ENCODE measurements around the gene MCM3.

Gene MCM3

DNA sequence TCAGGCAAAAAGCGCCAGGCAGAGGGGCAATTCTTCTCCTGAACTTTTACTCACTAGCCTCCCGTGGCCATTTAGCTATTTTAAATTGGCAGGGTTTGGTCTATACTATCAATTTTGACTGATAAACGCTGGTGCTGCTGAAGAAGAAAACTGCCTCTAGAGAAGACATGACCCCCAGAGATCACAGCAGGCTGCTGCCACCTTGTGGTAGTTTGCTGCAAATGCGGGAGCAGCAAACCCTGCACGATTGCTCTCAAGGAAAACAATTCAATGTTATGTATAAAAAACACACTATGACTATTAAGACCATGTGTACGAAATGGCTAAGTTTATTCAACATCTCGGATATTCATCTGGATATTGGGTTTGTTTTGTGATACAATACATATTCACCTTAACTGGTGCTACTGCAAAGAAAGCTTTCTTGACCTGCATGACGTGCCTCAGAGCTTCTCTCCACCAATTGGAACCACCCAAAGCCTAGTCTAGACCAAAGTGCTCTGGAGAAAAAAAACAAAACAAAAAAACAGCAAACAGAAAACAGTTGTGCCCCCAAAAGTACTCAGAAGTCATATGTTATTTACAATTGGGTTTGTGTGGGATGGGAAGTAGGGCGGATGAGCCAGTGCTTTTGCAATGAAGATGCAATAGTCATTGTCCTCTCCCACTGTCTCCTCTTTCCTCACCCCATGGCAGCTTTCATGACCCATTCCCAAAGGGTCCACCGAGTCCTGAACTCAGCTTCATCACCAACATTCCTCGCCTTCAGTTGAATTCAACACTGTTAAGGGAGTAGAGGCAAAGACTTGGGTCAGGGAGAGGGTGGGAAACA is 20.6 kb downstream of the MCM3 start:
- Histone ChIP-seq H4K20me1 (peaks cover 0 to 60% (median 14%) of the 10 kb centered on the region in 11 experiments; a peak in 13 of 22 replicates), H3K9ac (no peak overlapping the region), H3K27ac (0 out of 22 replicates have a peak overlapping the region, but pooled peaks of 1 of the 11 experiments have one; percentile 16)

DNA sequence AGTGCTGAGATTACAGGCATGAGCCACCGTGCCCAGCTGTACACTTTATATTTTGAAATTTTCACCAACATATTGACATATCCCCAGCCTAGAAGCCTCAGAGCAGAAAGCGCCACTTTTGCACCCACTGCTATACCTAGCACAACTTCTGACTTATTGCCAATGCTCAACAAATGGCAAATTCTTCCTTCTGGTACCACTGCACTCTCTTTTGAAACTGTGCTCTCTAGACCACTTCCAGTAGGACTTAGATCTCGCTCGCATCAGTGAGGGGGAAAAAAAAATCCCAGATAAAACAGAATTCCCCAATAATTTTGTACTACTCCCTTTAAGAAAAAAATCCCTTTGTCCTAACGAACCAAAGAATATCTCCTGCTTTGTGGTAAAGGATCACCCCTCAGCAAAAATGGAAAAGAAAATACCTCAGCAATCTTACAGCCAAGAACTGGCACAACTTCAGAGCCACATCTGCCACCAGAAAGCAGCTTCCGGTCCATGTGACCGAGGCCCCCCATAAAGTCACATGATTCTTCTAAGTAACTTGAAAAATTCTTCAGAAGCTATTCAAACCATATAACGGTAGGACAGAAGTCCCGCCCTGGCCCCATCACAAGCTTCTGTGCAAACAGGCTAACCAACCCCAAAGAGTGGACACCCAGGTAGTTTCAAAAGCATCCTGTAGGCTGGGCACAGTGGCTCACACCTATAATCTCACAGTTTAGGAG is 21.8 kb downstream of the MCM3 start:
- Histone ChIP-seq H3K27me3 (no peaks in the 10 kb centered on the region), H3K4me1 (peaks cover 0 to 11% (median 0%) of the 10 kb centered on the region in 10 experiments; a peak in 3 of 20 replicates), H3K36me3 (peaks cover 51 to 79% (median 75%) of the 10 kb centered on the region in 11 experiments), H3K4me3 (no peak overlapping the region), H3K27ac (peak overlapping the region in 1 of 11 experiments; percentile 16; a peak in 1 of 22 replicates), H4K20me1 (peaks cover 0 to 48% (median 14%) of the 10 kb centered on the region in 11 experiments; a peak in 13 of 22 replicates), H3K9me3 (replicated peaks in 1 of 11) (no peaks in the 10 kb centered on the region), H3K9ac (peak overlapping the region in 1 of 11 experiments; percentile 24; a peak in 1 of 22 replicates), H3K4me2 (peak overlapping the region in 1 of 11 experiments; percentile 10; a peak in 1 of 22 replicates)
- TF ChIP-seq Cebpa-rat (IDR thresholded peaks at IDR 0.05) = no peak

More for the DNA sequence above, 20.6 kb downstream of the MCM3 start:
- H3K9me3 ChIP-seq (replicated peaks in 1 of 11) = no peaks in the 10 kb centered on the region
- H3K4me2 ChIP-seq = peak overlapping the region in 1 of 11 experiments; percentile 10; a peak in 1 of 22 replicates
- no peaks in the 10 kb centered on the region for H3K27me3 ChIP-seq
- H3K4me3 ChIP-seq = no peak overlapping the region
- H3K4me1 ChIP-seq = peaks cover 0 to 11% (median 0%) of the 10 kb centered on the region in 10 experiments; a peak in 3 of 20 replicates
- TF ChIP-seq Cebpa-rat (IDR thresholded peaks at IDR 0.05) = no peak
- H3K36me3 ChIP-seq = peaks cover 62 to 90% (median 86%) of the 10 kb centered on the region in 11 experiments

DNA sequence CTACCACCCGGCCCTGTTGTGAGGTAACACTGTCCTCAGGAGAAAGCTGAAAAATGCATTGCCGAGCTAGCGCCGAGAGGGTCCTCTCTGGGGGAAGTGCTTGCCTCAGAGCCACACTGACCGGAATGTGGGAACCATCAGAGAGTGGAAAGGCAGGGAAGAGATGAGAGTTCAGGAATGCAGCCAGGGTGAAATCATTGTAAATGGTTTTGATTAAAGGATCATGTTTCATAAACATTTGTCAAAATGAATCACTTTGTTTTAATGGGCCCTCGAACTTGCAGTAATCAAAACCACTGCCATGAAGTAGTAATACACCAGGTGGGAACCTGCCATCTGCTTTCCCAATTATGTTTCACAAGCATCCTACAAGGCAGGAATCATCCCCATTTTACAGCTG is 23.3 kb downstream of the MCM3 start:
- TF ChIP-seq Cebpa-rat (IDR thresholded peaks at IDR 0.05) = no peak
- H3K4me3 ChIP-seq = no peak overlapping the region
- no peaks in the 10 kb centered on the region for H3K27me3 ChIP-seq
- no peak overlapping the region for H3K27ac ChIP-seq
- peaks cover 37 to 63% (median 60%) of the 10 kb centered on the region in 11 experiments for H3K36me3 ChIP-seq
- peaks cover 0 to 11% (median 0%) of the 10 kb centered on the region in 10 experiments; a peak in 3 of 20 replicates for H3K4me1 ChIP-seq
- no peak overlapping the region for H3K9ac ChIP-seq
- H3K4me2 ChIP-seq = no peak overlapping the region
- peaks cover 0 to 35% (median 14%) of the 10 kb centered on the region in 11 experiments; a peak in 13 of 22 replicates for H4K20me1 ChIP-seq
- H3K9me3 ChIP-seq (replicated peaks in 1 of 11) = no peaks in the 10 kb centered on the region

DNA sequence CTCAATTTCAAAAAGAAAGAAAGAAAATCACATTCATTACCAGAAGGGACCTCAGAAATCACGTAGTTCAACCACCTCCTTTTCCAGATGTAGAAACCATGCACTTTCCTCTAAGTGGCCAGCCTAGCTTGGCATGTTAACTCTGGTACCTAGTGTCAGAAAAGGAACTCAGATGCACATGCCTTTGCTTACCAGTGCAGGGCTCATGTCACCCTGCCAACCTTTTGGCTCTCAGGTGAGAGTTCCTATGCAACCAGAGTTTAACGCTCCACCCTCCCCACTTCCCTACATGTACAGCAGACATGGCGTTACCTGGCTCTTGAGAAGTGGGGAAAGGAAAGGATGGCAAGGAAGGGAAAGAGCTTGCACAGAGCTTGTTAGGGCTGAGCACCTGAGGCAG is 23.9 kb downstream of the MCM3 start:
- no peak overlapping the region for H3K4me3 ChIP-seq
- H3K9ac ChIP-seq = no peak overlapping the region
- no peak for TF ChIP-seq Cebpa-rat (IDR thresholded peaks at IDR 0.05)
- H4K20me1 ChIP-seq = peaks cover 0 to 29% (median 14%) of the 10 kb centered on the region in 11 experiments; a peak in 13 of 22 replicates
- peaks cover 0 to 11% (median 0%) of the 10 kb centered on the region in 10 experiments; a peak in 3 of 20 replicates for H3K4me1 ChIP-seq
- H3K27me3 ChIP-seq = no peaks in the 10 kb centered on the region
- peaks cover 31 to 57% (median 54%) of the 10 kb centered on the region in 11 experiments for H3K36me3 ChIP-seq
- H3K4me2 ChIP-seq = no peak overlapping the region
- no peaks in the 10 kb centered on the region for H3K9me3 ChIP-seq (replicated peaks in 1 of 11)
- no peak overlapping the region for H3K27ac ChIP-seq

DNA sequence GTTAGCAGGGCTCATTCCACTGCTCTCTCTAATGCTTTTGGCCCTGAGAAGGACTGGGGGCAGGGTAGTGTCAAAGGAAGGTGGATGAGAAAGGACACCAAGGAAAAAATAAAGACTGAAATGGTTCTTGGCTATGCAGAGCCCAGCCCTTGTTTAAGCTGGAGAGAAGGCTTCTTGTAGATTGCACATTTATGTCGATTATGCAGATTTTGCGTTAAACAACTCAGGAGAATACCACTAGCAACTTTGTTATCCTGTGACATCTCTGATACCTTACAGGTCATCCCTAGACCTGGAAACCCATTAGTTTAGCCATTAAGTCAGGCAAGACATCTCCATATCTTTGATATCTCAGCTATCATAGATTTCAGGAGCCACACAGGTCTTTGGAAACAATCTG is 29.1 kb downstream of the MCM3 start:
- Histone ChIP-seq H3K4me3 (no peak overlapping the region), H3K36me3 (peaks cover 0 to 7% (median 2%) of the 10 kb centered on the region in 11 experiments; a peak in 9 of 22 replicates), H3K9me3 (replicated peaks in 1 of 11) (no peaks in the 10 kb centered on the region), H4K20me1 (peaks cover 0 to 8% (median 0%) of the 10 kb centered on the region in 11 experiments; a peak in 2 of 22 replicates), H3K9ac (no peak overlapping the region), H3K27me3 (no peaks in the 10 kb centered on the region), H3K4me2 (no peak overlapping the region), H3K27ac (no peak overlapping the region), H3K4me1 (no peaks in the 10 kb centered on the region)
- no peak for TF ChIP-seq Cebpa-rat (IDR thresholded peaks at IDR 0.05)

DNA sequence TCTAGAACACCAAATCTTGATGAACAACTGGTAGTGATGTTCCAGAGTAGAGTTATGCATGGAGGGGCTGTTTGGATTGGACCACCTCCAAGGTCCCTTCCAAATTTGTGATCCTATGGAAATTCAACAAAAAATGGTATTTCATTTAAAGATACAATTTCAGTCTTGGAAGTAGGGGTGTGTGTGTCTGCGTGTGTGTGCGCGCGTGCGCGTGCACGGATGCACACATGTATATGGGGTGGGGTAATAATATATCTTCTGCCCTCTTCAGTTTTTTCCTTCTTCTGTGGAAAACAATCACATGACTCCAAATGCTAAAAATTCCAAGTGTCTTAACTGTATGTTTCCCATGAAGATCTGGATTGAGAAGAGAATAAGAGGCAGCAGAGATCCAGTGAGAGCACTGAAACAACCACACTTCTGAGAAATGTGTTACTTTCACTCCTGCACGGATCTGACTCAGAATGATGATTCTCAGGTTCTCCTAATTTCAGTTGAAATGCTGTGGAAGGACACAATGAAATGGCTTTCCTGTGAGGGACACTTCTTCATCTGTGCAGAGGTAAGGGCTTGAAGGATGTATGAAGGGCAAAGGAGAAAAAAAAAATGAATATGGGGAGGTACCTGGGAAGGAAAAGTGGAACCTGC is 29.7 kb downstream of the MCM3 start:
- no peak for TF ChIP-seq Cebpa-rat (IDR thresholded peaks at IDR 0.05)
- Histone ChIP-seq H3K9ac (no peak overlapping the region), H3K27me3 (no peaks in the 10 kb centered on the region), H3K9me3 (replicated peaks in 1 of 11) (no peaks in the 10 kb centered on the region), H3K4me1 (no peaks in the 10 kb centered on the region), H4K20me1 (peaks cover 0 to 2% (median 0%) of the 10 kb centered on the region in 11 experiments; a peak in 1 of 22 replicates), H3K36me3 (0 out of 22 replicates have a peak, but pooled peaks cover 0 to under 1% (median 0%) of the 10 kb centered on the region in 11 experiments), H3K4me3 (no peak overlapping the region), H3K27ac (no peak overlapping the region), H3K4me2 (no peak overlapping the region)

DNA sequence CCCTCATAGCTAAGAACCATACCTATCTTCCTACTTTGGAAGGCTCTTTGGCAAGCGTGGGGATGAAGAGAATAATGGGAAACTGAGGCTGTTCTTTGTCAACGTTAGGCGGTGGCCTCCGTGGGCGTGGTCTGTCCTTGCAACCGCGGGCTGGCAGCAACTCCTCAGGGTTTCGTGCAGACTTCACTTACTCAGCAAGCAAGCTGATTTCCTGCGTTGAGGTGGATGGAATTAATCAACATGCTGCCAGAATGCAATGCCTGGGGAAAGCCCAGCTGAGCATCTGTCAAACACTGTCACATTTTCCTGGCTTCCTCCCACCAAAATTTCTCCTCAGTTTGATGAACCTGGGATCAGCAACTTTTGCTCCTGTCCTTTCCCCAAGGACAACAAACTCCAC is 31.0 kb downstream of the MCM3 start:
- Histone ChIP-seq H4K20me1 (no peaks in the 10 kb centered on the region), H3K9me3 (replicated peaks in 1 of 11) (no peaks in the 10 kb centered on the region), H3K27me3 (no peaks in the 10 kb centered on the region), H3K4me2 (no peak overlapping the region), H3K9ac (no peak overlapping the region), H3K36me3 (no peaks in the 10 kb centered on the region), H3K4me1 (no peaks in the 10 kb centered on the region), H3K27ac (no peak overlapping the region), H3K4me3 (no peak overlapping the region)
- no peak for TF ChIP-seq Cebpa-rat (IDR thresholded peaks at IDR 0.05)

DNA sequence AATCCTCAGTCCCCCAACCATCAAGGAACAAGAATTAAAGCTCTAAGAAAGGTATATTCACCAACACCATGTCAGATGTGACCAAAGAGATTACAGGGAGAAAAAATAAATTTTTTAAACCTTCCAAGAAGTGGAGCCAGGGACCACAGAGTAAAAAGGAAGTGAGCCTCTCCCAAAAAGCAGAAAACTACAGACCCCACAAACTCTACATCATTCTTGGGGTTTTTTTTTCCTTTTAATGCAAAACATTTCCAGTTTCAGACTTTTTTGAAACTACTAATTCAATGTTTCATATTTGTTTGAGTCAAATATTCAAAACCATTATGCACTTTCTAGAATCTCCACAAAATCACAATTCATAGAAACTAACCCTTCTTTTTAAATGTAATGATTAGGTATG is 33.4 kb downstream of the MCM3 start:
- H3K9ac ChIP-seq = no peak overlapping the region
- H3K9me3 ChIP-seq (replicated peaks in 1 of 11) = 0 out of 22 replicates have a peak, but pooled peaks cover 0 to 3% (median 0%) of the 10 kb centered on the region in 11 experiments
- no peaks in the 10 kb centered on the region for H3K4me1 ChIP-seq
- no peak overlapping the region for H3K4me2 ChIP-seq
- H4K20me1 ChIP-seq = no peaks in the 10 kb centered on the region
- no peak overlapping the region for H3K4me3 ChIP-seq
- no peaks in the 10 kb centered on the region for H3K27me3 ChIP-seq
- no peak for TF ChIP-seq Cebpa-rat (IDR thresholded peaks at IDR 0.05)
- no peak overlapping the region for H3K27ac ChIP-seq
- H3K36me3 ChIP-seq = no peaks in the 10 kb centered on the region
